ENCODE results near the gene ANKRD17.

The ANKRD17 gene

DNA sequence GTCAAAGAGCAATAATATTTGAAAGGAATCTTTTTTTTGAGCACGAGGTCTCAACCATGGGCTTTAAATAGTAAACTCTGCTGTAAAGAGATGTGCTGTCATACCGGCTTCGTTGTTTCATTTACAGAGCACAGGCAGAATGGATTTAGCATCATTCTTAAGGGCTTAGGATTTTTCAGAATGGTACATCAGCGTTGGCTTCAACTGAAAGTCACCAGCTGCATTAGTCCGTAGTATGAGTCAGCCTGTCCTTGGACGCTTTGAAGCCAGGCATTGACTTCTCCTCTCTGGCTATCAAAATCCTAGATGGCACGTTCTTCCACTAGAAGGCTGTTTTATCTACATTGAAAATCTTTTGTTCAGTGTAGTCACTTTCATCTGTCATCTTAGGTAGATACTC, 212.7 kb downstream of the ANKRD17 start:
- Histone ChIP-seq H3K27me3 (ENCODE audit: insufficient read depth, low read length, poor library complexity) (no peaks in the 10 kb centered on the region), H2AFZ (ENCODE audit: low read depth, low read length) (no peak overlapping the region), H3K36me3 (ENCODE audit: insufficient read depth, low read length) (no peaks in the 10 kb centered on the region), H3K9ac (ENCODE audit: low read depth, low read length) (no peak overlapping the region), H4K20me1 (ENCODE audit: insufficient read depth, low read length) (no peaks in the 10 kb centered on the region), H3K4me1 (ENCODE audit: insufficient read depth, low read length) (no peaks in the 10 kb centered on the region), H3K9me3 (ENCODE audit: insufficient read depth, low read length, severe bottlenecking) (no peaks in the 10 kb centered on the region), H3K27ac (ENCODE audit: low read length) (no peak overlapping the region), H3K4me3 (ENCODE audit: low read depth in 1 of 2, low read length in 2 of 2) (no peak overlapping the region), H3K79me2 (ENCODE audit: insufficient read depth, low read length) (no peaks in the 10 kb centered on the region), H3K4me2 (ENCODE audit: insufficient read depth, low read length) (no peak overlapping the region)
- DNase-seq (no peak), ATAC-seq (ENCODE audit: insufficient read depth, low read depth) (no peak)
- TF ChIP-seq EZH2 (IDR thresholded peaks at IDR 0.05; ENCODE audit: borderline replicate concordance, low read depth, low read length, severe bottlenecking), result no peak
- no peak for TF ChIP-seq CTCF (IDR thresholded peaks at IDR 0.05; ENCODE audit: borderline replicate concordance, extremely low read depth, low read length, poor library complexity, severe bottlenecking)

GRCh38 chr4:73037057-73037456, 221.5 kb downstream of the ANKRD17 start:
- Histone ChIP-seq H3K27me3 (ENCODE audit: insufficient read depth, low read length, poor library complexity) (no peaks in the 10 kb centered on the region), H2AFZ (ENCODE audit: low read depth, low read length) (no peak overlapping the region), H3K4me3 (ENCODE audit: low read depth in 1 of 2, low read length in 2 of 2) (no peak overlapping the region), H3K36me3 (ENCODE audit: insufficient read depth, low read length) (no peaks in the 10 kb centered on the region), H3K9me3 (ENCODE audit: insufficient read depth, low read length, severe bottlenecking) (peaks cover 17% of the 10 kb centered on the region), H3K79me2 (ENCODE audit: insufficient read depth, low read length) (no peaks in the 10 kb centered on the region), H3K27ac (ENCODE audit: low read length) (no peak overlapping the region), H3K4me2 (ENCODE audit: insufficient read depth, low read length) (no peak overlapping the region), H3K4me1 (ENCODE audit: insufficient read depth, low read length) (no peaks in the 10 kb centered on the region), H3K9ac (ENCODE audit: low read depth, low read length) (no peak overlapping the region), H4K20me1 (ENCODE audit: insufficient read depth, low read length) (no peaks in the 10 kb centered on the region)
- ATAC-seq (ENCODE audit: insufficient read depth, low read depth) (no peak), DNase-seq (no peak)
- TF ChIP-seq CTCF (IDR thresholded peaks at IDR 0.05; ENCODE audit: borderline replicate concordance, extremely low read depth, low read length, poor library complexity, severe bottlenecking) (no peak), EZH2 (IDR thresholded peaks at IDR 0.05; ENCODE audit: borderline replicate concordance, low read depth, low read length, severe bottlenecking) (no peak)

DNA sequence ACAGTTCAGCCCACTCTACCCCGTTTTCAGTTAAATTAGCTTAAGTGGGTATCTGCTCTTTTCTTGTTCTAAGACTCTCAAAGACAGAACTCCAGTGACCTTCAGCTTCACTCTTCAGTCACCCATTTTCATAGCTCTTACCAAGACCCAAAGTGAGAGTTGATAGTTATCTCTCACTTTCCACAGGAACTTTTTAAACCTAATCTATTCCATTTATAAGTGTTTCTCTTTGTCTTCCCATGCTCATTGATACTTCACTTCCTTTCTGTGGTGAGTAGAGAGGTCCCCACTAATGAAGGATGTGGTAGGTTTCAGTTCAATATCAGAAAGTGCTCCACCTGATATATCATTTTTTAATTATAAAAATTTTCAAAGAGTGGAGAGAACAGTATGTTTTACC, 222.5 kb downstream of the ANKRD17 start:
- Histone ChIP-seq H3K79me2 (ENCODE audit: insufficient read depth, low read length) (no peaks in the 10 kb centered on the region), H3K9me3 (ENCODE audit: insufficient read depth, low read length, severe bottlenecking) (peaks cover 17% of the 10 kb centered on the region), H3K4me1 (ENCODE audit: insufficient read depth, low read length) (no peaks in the 10 kb centered on the region), H2AFZ (ENCODE audit: low read depth, low read length) (no peak overlapping the region), H4K20me1 (ENCODE audit: insufficient read depth, low read length) (no peaks in the 10 kb centered on the region), H3K4me3 (ENCODE audit: low read depth in 1 of 2, low read length in 2 of 2) (no peak overlapping the region), H3K27ac (ENCODE audit: low read length) (no peak overlapping the region), H3K36me3 (ENCODE audit: insufficient read depth, low read length) (no peaks in the 10 kb centered on the region), H3K9ac (ENCODE audit: low read depth, low read length) (no peak overlapping the region), H3K4me2 (ENCODE audit: insufficient read depth, low read length) (no peak overlapping the region), H3K27me3 (ENCODE audit: insufficient read depth, low read length, poor library complexity) (no peaks in the 10 kb centered on the region)
- no peak for DNase-seq
- TF ChIP-seq CTCF (IDR thresholded peaks at IDR 0.05; ENCODE audit: borderline replicate concordance, extremely low read depth, low read length, poor library complexity, severe bottlenecking), result no peak
- TF ChIP-seq EZH2 (IDR thresholded peaks at IDR 0.05; ENCODE audit: borderline replicate concordance, low read depth, low read length, severe bottlenecking), result no peak
- ATAC-seq (ENCODE audit: insufficient read depth, low read depth), result no peak

- no peaks in the 10 kb centered on the region for H3K27me3 ChIP-seq (ENCODE audit: insufficient read depth, low read length, poor library complexity)
- no peak overlapping the region for H3K27ac ChIP-seq (ENCODE audit: low read length)
- no peak overlapping the region for H3K9ac ChIP-seq (ENCODE audit: low read depth, low read length)
- H3K79me2 ChIP-seq (ENCODE audit: insufficient read depth, low read length), result no peaks in the 10 kb centered on the region
- no peaks in the 10 kb centered on the region for H3K36me3 ChIP-seq (ENCODE audit: insufficient read depth, low read length)
- H3K4me2 ChIP-seq (ENCODE audit: insufficient read depth, low read length), result no peak overlapping the region
- peaks cover 17% of the 10 kb centered on the region for H3K9me3 ChIP-seq (ENCODE audit: insufficient read depth, low read length, severe bottlenecking)
- TF ChIP-seq CTCF (IDR thresholded peaks at IDR 0.05; ENCODE audit: borderline replicate concordance, extremely low read depth, low read length, poor library complexity, severe bottlenecking) (no peak), EZH2 (IDR thresholded peaks at IDR 0.05; ENCODE audit: borderline replicate concordance, low read depth, low read length, severe bottlenecking) (no peak)
- DNase-seq (no peak), ATAC-seq (ENCODE audit: insufficient read depth, low read depth) (no peak)
- H2AFZ ChIP-seq (ENCODE audit: low read depth, low read length), result no peak overlapping the region
- no peaks in the 10 kb centered on the region for H4K20me1 ChIP-seq (ENCODE audit: insufficient read depth, low read length)
- H3K4me3 ChIP-seq (ENCODE audit: low read depth in 1 of 2, low read length in 2 of 2), result no peak overlapping the region
- no peaks in the 10 kb centered on the region for H3K4me1 ChIP-seq (ENCODE audit: insufficient read depth, low read length)
Measured at GRCh38 chr4:73034896-73035295, 223.7 kb downstream of the ANKRD17 start.
